Coronary artery (tissue), 2 donors: ENCODE measurements around the gene IRF2BP1.

Source experiments
- DNase-seq: peaks from one replicate; pipeline ENCODE4 v3.0.0-alpha.2; 2017; ENCODE audit warnings: low spot score
- H3K27ac ChIP-seq, 2 donors: fragments of 200-600 bp; sonication (generic); one replicate each; pipeline ENCODE4 v1.5.1; 2016 to 2019
- H3K4me3 ChIP-seq: fragments of 200-600 bp; sonication (generic); 2 replicates; pipeline ENCODE4 v1.5.1; 2016; ENCODE audit warnings: mild to moderate bottlenecking, moderate library complexity
- CTCF ChIP-seq: fragments of 200-600 bp; sonication (generic); IDR thresholded peaks from one replicate; pipeline ENCODE4 v1.5.1; 2019; ENCODE audit warnings: antibody characterized with exemption

IRF2BP1 gene

GRCh38 chr19:45885556-45886426 lies at the start of gene IRF2BP1:
Gene IRF2BP1 (minus strand): TSS chr19:45886141. CDS start chr19:45885774, 367 bp downstream.
- H3K4me3 ChIP-seq: peak within 1 kb of the TSS; percentile 86
- peak; percentile 94 for DNase-seq
- H3K27ac ChIP-seq: peak within 1 kb of the TSS; percentile 73 to 93
- no peak for TF ChIP-seq CTCF

- TF ChIP-seq CTCF: no peak
- H3K4me3 ChIP-seq: no peak overlapping the region
- H3K27ac ChIP-seq: no peak overlapping the region
- DNase-seq: no peak
Measured at GRCh38 chr19:45935267-45935666, 49.3 kb upstream of the IRF2BP1 start.

- no peak overlapping the region for H3K27ac ChIP-seq
- no peak for TF ChIP-seq CTCF
- DNase-seq: no peak
- no peak overlapping the region for H3K4me3 ChIP-seq
Measured at GRCh38 chr19:45934551-45935230, 48.8 kb upstream of the IRF2BP1 start.

- no peak for DNase-seq
- no peak for TF ChIP-seq CTCF
- H3K27ac ChIP-seq: no peak overlapping the region
Measured at GRCh38 chr19:45933759-45934158, 47.8 kb upstream of the IRF2BP1 start.

GRCh38 chr19:45931055-45931454 lies 45.1 kb upstream of the IRF2BP1 start:
- no peak for DNase-seq
- TF ChIP-seq CTCF: no peak
- no peak overlapping the region for H3K4me3 ChIP-seq
- H3K27ac ChIP-seq: no peak overlapping the region

More at GRCh38 chr19:45933759-45934158, 47.8 kb upstream of the IRF2BP1 start:
- H3K4me3 ChIP-seq: no peak overlapping the region

- TF ChIP-seq CTCF: no peak
- DNase-seq: no peak
- no peak overlapping the region for H3K27ac ChIP-seq
- H3K4me3 ChIP-seq: no peak overlapping the region
Measured at GRCh38 chr19:45929247-45929646, 43.3 kb upstream of the IRF2BP1 start.
